Esophagus squamous epithelium (tissue), 5 donors: ENCODE results near the gene DTX3L. TPM values are rescaled to one million over a fixed set of nuclear protein-coding genes. Genes with fewer than 3 reads are reported as not detected.
A peak's percentile ranks its signal among the peaks of the same experiment; 100 is the strongest.

Source experiments
- DNase-seq: peaks from one replicate; lab custom pipeline; 2025; lab: John Stamatoyannopoulos, UW
- H3K27ac ChIP-seq, 4 donors: fragments of 200-600 bp; sonication (generic); one replicate each; pipeline ENCODE4 v1.5.1; 2016 to 2019; ENCODE audit warnings: mild to moderate bottlenecking in 1 of 4
- H3K27me3 ChIP-seq, 4 donors: fragments of 200-600 bp; sonication (generic); 1 replicate in 3 of 4; 2 replicates in 1 of 4; pipeline versions ENCODE4 v1.5.1 to v1.6.0; 2017 to 2021; ENCODE audit warnings: antibody characterized with exemption in 1 of 4
- H3K36me3 ChIP-seq, 3 donors: fragments of 200-600 bp; sonication (generic); one replicate each; pipeline ENCODE4 v1.5.1; 2016 to 2019
- H3K4me1 ChIP-seq, 3 donors: fragments of 200-600 bp; sonication (generic); one replicate each; pipeline ENCODE4 v1.5.1; 2017 to 2019
- H3K4me3 ChIP-seq, 4 donors: fragments of 200-600 bp; sonication (generic); 1 replicate in 3 of 4; 2 replicates in 1 of 4; pipeline ENCODE4 v1.5.1; 2016 to 2019; ENCODE audit warnings: mild to moderate bottlenecking in 2 of 4, moderate library complexity in 1 of 4
- H3K9me3 ChIP-seq, 3 donors: fragments of 200-600 bp; sonication (generic); one replicate each; pipeline ENCODE4 v1.5.1; 2016 to 2019
- CTCF ChIP-seq, 6 experiments: fragments of 450-650 bp in 4 of 6; fragments of 200-600 bp in 2 of 6; sonication (generic) in 2 of 6; IDR thresholded peaks; one replicate each; pipeline ENCODE4 v1.5.1; 2016 to 2019; ENCODE audit warnings: antibody characterized with exemption in 6 of 6, mild to moderate bottlenecking in 4 of 6, moderate library complexity in 4 of 6
- POLR2A ChIP-seq, 4 donors: fragments of 450-650 bp; IDR thresholded peaks; one replicate each; pipeline ENCODE4 v1.6.1; 2017; ENCODE audit warnings: antibody characterized with exemption in 4 of 4, mild to moderate bottlenecking in 4 of 4, moderate library complexity in 3 of 4
- WGBS, 2 donors: methylation state at CpG; one replicate each; pipeline ENCODE4 v1.1.5; 2018; 5-methylcytosine and 5-hydroxymethylcytosine counted together
- intact Hi-C: fragments of 100-400 bp; cut with DNase I; formaldehyde crosslinking; loops from one replicate; pipeline ENCODE4 v1.15.0; 2022
- total RNA-seq, 4 donors: library from RNA; depleted of rRNA; stranded (reverse); fragments of >200 nt; gene quantifications; one replicate each; pipeline ENCODE4 v1.1.0, GENCODE V29; 2016
- donor health status: DM: yes; HTN: yes; CAD: no.

Gene DTX3L
- total RNA-seq, 4 donors from 2014 or later, result 17.8 to 25.8 (median 19.9) TPM

- no peaks in the 10 kb centered on the region for H3K27me3 ChIP-seq
- peaks cover 0 to 3% (median 0%) of the 10 kb centered on the region in 3 donors for H3K36me3 ChIP-seq
- intact Hi-C loops, result no loop called here
- no peak for TF ChIP-seq POLR2A (IDR thresholded peaks at IDR 0.05)
- TF ChIP-seq CTCF (IDR thresholded peaks at IDR 0.05), result no peak
- peaks cover 0 to 18% (median 13%) of the 10 kb centered on the region in 3 donors for H3K9me3 ChIP-seq
- no peak overlapping the region for H3K27ac ChIP-seq
- DNase-seq, result no peak
- 51 to 59% methylated on average over 5 of the region's 5 CpGs for WGBS, 2 donors
- peak overlapping the region; percentile 33 to 67 (median 54) for H3K4me3 ChIP-seq
- peaks cover 4 to 20% (median 6%) of the 10 kb centered on the region in 3 donors for H3K4me1 ChIP-seq
Observed at GRCh38 chr3:122578069-122578740, 14.1 kb downstream of the DTX3L start.

GRCh38 chr3:122580470-122580869 is 16.3 kb downstream of the DTX3L start:
- intact Hi-C loops, result no loop called here
- H3K4me1 ChIP-seq, result peaks cover 2 to 15% (median 4%) of the 10 kb centered on the region in 3 donors

GRCh38 chr3:122581622-122582021 is 17.5 kb downstream of the DTX3L start:
- no peak for DNase-seq
- TF ChIP-seq CTCF (IDR thresholded peaks at IDR 0.05) (no peak), POLR2A (IDR thresholded peaks at IDR 0.05) (no peak)
- Histone ChIP-seq H3K4me1 (peaks cover 2 to 15% (median 4%) of the 10 kb centered on the region in 3 donors), H3K4me3 (no peak overlapping the region), H3K27ac (no peak overlapping the region), H3K9me3 (peaks cover 0 to 18% (median 13%) of the 10 kb centered on the region in 3 donors), H3K27me3 (no peaks in the 10 kb centered on the region), H3K36me3 (no peaks in the 10 kb centered on the region)
- WGBS, 2 donors, result 91 to 100% methylated on average over 2 of the region's 2 CpGs
- intact Hi-C loops, result no loop called here

More at GRCh38 chr3:122580470-122580869, 16.3 kb downstream of the DTX3L start:
- H3K27ac ChIP-seq, result no peak overlapping the region
- no peaks in the 10 kb centered on the region for H3K27me3 ChIP-seq
- H3K9me3 ChIP-seq, result peaks cover 0 to 18% (median 13%) of the 10 kb centered on the region in 3 donors
- no peaks in the 10 kb centered on the region for H3K36me3 ChIP-seq
- TF ChIP-seq POLR2A (IDR thresholded peaks at IDR 0.05) (no peak), CTCF (IDR thresholded peaks at IDR 0.05) (no peak)
- no peak overlapping the region for H3K4me3 ChIP-seq
- no peak for DNase-seq
- 72 to 77% methylated on average over 3 of the region's 3 CpGs for WGBS, 2 donors

GRCh38 chr3:122582390-122582789 is 18.3 kb downstream of the DTX3L start:
- DNase-seq, result no peak
- H3K36me3 ChIP-seq, result no peaks in the 10 kb centered on the region
- H3K27ac ChIP-seq, result no peak overlapping the region
- peaks cover 0 to 18% (median 13%) of the 10 kb centered on the region in 3 donors for H3K9me3 ChIP-seq
- H3K27me3 ChIP-seq, result no peaks in the 10 kb centered on the region
- TF ChIP-seq CTCF (IDR thresholded peaks at IDR 0.05), result no peak
- no peak for TF ChIP-seq POLR2A (IDR thresholded peaks at IDR 0.05)
- H3K4me1 ChIP-seq, result peaks cover 2 to 11% (median 3%) of the 10 kb centered on the region in 3 donors
- H3K4me3 ChIP-seq, result no peak overlapping the region
- 88 to 90% methylated on average over 1 of the region's 1 CpG for WGBS, 2 donors
- intact Hi-C loops, result no loop called here

GRCh38 chr3:122586098-122586497 is 22.0 kb downstream of the DTX3L start:
- Histone ChIP-seq H3K36me3 (no peaks in the 10 kb centered on the region), H3K4me1 (no peaks in the 10 kb centered on the region), H3K4me3 (no peak overlapping the region), H3K27ac (no peak overlapping the region), H3K27me3 (no peaks in the 10 kb centered on the region), H3K9me3 (peaks cover 0 to 18% (median 13%) of the 10 kb centered on the region in 3 donors)
- TF ChIP-seq CTCF (IDR thresholded peaks at IDR 0.05), result no peak
- no peak for TF ChIP-seq POLR2A (IDR thresholded peaks at IDR 0.05)
- 24 to 28% methylated on average over 1 of the region's 1 CpG for WGBS, 2 donors
- no peak for DNase-seq
- intact Hi-C loops, result no loop called here
